ENCODE data around the gene TTLL12. TPM values are rescaled to one million over a fixed set of nuclear protein-coding genes. Genes with fewer than 3 reads are reported as not detected.

TTLL12 gene
- total and polyA plus RNA-seq, 2 of the 8 experiments (the other 6 are each of a cell fraction or from before 2014, with no cell fraction given), result 101 to 124 TPM

GRCh38 chr22:43203471-43203981, 16.6 kb upstream of the TTLL12 start:
- Histone ChIP-seq H2BK15ac (ENCODE audit: low read length) (no peak overlapping the region), H3K23ac (ENCODE audit: insufficient read length) (no peak overlapping the region), H3K9ac (replicated peaks in 1 of 4; ENCODE audit: extremely low read depth in 1 of 4, low read depth in 3 of 4, low read length in 3 of 4) (no peak overlapping the region), H2BK5ac (ENCODE audit: low read depth, low read length) (no peak overlapping the region), H4K5ac (ENCODE audit: insufficient read length, low read depth, low read length) (no peak overlapping the region), H2AFZ (ENCODE audit: low read length) (peak overlapping the region; percentile 35; the same call in 1 of the 2 replicates), H3K4me2 (ENCODE audit: insufficient read depth in 1 of 2, low read depth in 2 of 2, low read length in 2 of 2) (peak overlapping the region; percentile 18 to 51; a peak in 3 of 4 replicates), H3K79me2 (ENCODE audit: control insufficient read depth in 1 of 2, insufficient read depth in 2 of 2, low read length in 2 of 2) (no peaks in the 10 kb centered on the region), H3K27ac (ENCODE audit: low read depth, low read length) (no peak overlapping the region), H3K23me2 (ENCODE audit: low read depth, low read length) (peaks cover 9% of the 10 kb centered on the region; the same call in 1 of the 2 replicates), H4K91ac (replicated peaks; ENCODE audit: insufficient read length, low read length) (peak overlapping the region; percentile 89), H2AK5ac (ENCODE audit: low read depth, low read length) (no peak overlapping the region), H3K4ac (replicated peaks; ENCODE audit: insufficient read length, low read depth, low read length) (no peak overlapping the region), H2BK120ac (replicated peaks; ENCODE audit: low read depth, low read length) (peak overlapping the region; percentile 43), H3K56ac (replicated peaks; ENCODE audit: insufficient read length, low read depth, low read length) (no peak overlapping the region), H4K8ac (ENCODE audit: extremely low read depth, insufficient read depth, low read length) (no peak overlapping the region; the same call in 1 of the 2 replicates), H3K79me1 (ENCODE audit: low read depth, low read length) (no peaks in the 10 kb centered on the region), H3K9me3 (ENCODE audit: insufficient read depth in 2 of 2, low read depth in 1 of 2, low read length in 1 of 2) (no peaks in the 10 kb centered on the region), H3K18ac (ENCODE audit: extremely low read depth, low read length) (peak overlapping the region; percentile 10; the same call in 1 of the 2 replicates), H3K14ac (ENCODE audit: insufficient read length) (no peak overlapping the region), H2BK20ac (ENCODE audit: low read length) (no peak overlapping the region), H3K27me3 (replicated peaks in 1 of 4; ENCODE audit: control insufficient read depth in 3 of 4, extremely low read depth in 1 of 4, insufficient read depth in 3 of 4, low read length in 3 of 4) (no peaks in the 10 kb centered on the region), H3K36me3 (ENCODE audit: control insufficient read depth in 2 of 4, insufficient read depth in 4 of 4, low read length in 3 of 4) (no peaks in the 10 kb centered on the region), H3K4me1 (replicated peaks in 1 of 4; ENCODE audit: control insufficient read depth in 3 of 4, insufficient read depth in 4 of 4, low read length in 3 of 4) (peaks cover 2 to 11% (median 4%) of the 10 kb centered on the region in 4 experiments; a peak in 6 of 7 replicates), H3K4me3 (ENCODE audit: extremely low read depth in 1 of 4, insufficient read depth in 2 of 4, low read depth in 3 of 4, low read length in 4 of 4) (peak overlapping the region in 1 of 4 experiments; percentile 37; a peak in 1 of 8 replicates), H4K20me1 (replicated peaks in 1 of 2; ENCODE audit: control insufficient read depth in 1 of 2, insufficient read depth in 2 of 2, low read length in 2 of 2) (peaks cover 0 to 6% of the 10 kb centered on the region in 2 experiments), H2BK12ac (ENCODE audit: low read depth, low read length) (no peak overlapping the region)
- ChIA-PET CTCF (ENCODE audit: partially characterized antibody) (interaction anchor here (0.7 to 6.1 kb wide), 13 partner anchors 8 to 203 kb away, joined by 3 to 42 read pairs (median 4); no protein-coding TSS in a partner anchor), POLR2A (ENCODE audit: partially characterized antibody) (interaction anchor here (0.6 kb wide), 1 partner anchor 1455 kb away, joined by 4 read pairs; no protein-coding TSS in a partner anchor)
- no peak for FAIRE-seq
- DNase-seq (ENCODE audit: low read depth in 1 of 2, low spot score in 2 of 2), result peak; percentile 70 to 82
- TF ChIP-seq RAD21 (IDR thresholded peaks at IDR 0.05 in 1 of 2, conservative IDR thresholded peaks at IDR 0.05 in 1 of 2; ENCODE audit: low read depth in 2 of 2, low read length in 2 of 2) (peak; percentile 54 to 63), CTCF (IDR thresholded peaks at IDR 0.05; ENCODE audit: control extremely low read depth in 1 of 3, insufficient read depth in 1 of 3, low read depth in 1 of 3, low read length in 3 of 3) (peak; percentile 64 to 79 (median 77)), EGR1 (IDR thresholded peaks at IDR 0.05; ENCODE audit: borderline replicate concordance, low read depth, low read length) (no peak), SIN3A (conservative IDR thresholded peaks at IDR 0.05 in 1 of 2, IDR thresholded peaks at IDR 0.05 in 1 of 2; ENCODE audit: low read depth in 1 of 2, low read length in 2 of 2) (0 out of 4 replicates have a peak, but pooled peaks of 1 of the 2 experiments have one; percentile 23)
- WGBS, 2 experiments (ENCODE audit: extremely low coverage in 1 of 2, insufficient coverage in 1 of 2, insufficient read length in 1 of 2, insufficient replicate concordance in 2 of 2, low coverage in 1 of 2, low lambda C conversion rate in 2 of 2, missing lambda C conversion rate in 1 of 2), result 35% methylated on average over 19 of the region's 20 CpGs; no CpG with 5 or more reads in 1 of the 2 experiments
